ENCODE measurements around the gene PDCD2. TPM values are rescaled to one million over a fixed set of nuclear protein-coding genes. Genes with fewer than 3 reads are reported as not detected.

The PDCD2 gene
- total RNA-seq, 2 donors from 2014 or later: 99.9 to 110 TPM

GRCh38 chr6:170596426-170596825 is 12.0 kb upstream of the PDCD2 start:
- Histone ChIP-seq H3K4me3 (no peak overlapping the region), H3K36me3 (no peaks in the 10 kb centered on the region), H3K4me1 (replicated peaks) (no peaks in the 10 kb centered on the region), H3K27me3 (replicated peaks; ENCODE audit: insufficient read depth) (no peaks in the 10 kb centered on the region), H3K9me3 (no peaks in the 10 kb centered on the region), H3K27ac (no peak overlapping the region)
- DNase-seq (ENCODE audit: low spot score): no peak
- intact Hi-C loops (cut with DNase I): no loop called here
- no peak for TF ChIP-seq POLR2AphosphoS5 (IDR thresholded peaks at IDR 0.05)
- no peak for TF ChIP-seq POLR2A (IDR thresholded peaks at IDR 0.05)
- TF ChIP-seq, protein P1, sequence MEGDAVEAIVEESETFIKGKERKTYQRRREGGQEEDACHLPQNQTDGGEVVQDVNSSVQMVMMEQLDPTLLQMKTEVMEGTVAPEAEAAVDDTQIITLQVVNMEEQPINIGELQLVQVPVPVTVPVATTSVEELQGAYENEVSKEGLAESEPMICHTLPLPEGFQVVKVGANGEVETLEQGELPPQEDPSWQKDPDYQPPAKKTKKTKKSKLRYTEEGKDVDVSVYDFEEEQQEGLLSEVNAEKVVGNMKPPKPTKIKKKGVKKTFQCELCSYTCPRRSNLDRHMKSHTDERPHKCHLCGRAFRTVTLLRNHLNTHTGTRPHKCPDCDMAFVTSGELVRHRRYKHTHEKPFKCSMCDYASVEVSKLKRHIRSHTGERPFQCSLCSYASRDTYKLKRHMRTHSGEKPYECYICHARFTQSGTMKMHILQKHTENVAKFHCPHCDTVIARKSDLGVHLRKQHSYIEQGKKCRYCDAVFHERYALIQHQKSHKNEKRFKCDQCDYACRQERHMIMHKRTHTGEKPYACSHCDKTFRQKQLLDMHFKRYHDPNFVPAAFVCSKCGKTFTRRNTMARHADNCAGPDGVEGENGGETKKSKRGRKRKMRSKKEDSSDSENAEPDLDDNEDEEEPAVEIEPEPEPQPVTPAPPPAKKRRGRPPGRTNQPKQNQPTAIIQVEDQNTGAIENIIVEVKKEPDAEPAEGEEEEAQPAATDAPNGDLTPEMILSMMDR (IDR thresholded peaks at IDR 0.05): no peak

- no peaks in the 10 kb centered on the region for H3K36me3 ChIP-seq
- intact Hi-C loops (cut with DNase I): no loop called here
- no peaks in the 10 kb centered on the region for H3K9me3 ChIP-seq
- no peak overlapping the region for H3K27ac ChIP-seq
- H3K27me3 ChIP-seq (replicated peaks; ENCODE audit: insufficient read depth): no peaks in the 10 kb centered on the region
- DNase-seq (ENCODE audit: low spot score): no peak
- WGBS: 88% methylated on average over 1 of the region's 1 CpG
- no peaks in the 10 kb centered on the region for H3K4me1 ChIP-seq (replicated peaks)
- H3K4me3 ChIP-seq: no peak overlapping the region
- no peak for TF ChIP-seq POLR2AphosphoS5 (IDR thresholded peaks at IDR 0.05)
- TF ChIP-seq POLR2A (IDR thresholded peaks at IDR 0.05): no peak
These were observed 6.3 kb upstream of the PDCD2 start for GRCh38 chr6:170590725-170591124.

GRCh38 chr6:170584954-170585498 is 589 bp upstream of the PDCD2 start:
- no peak for DNase-seq (ENCODE audit: low spot score)
- Histone ChIP-seq H3K9me3 (no peaks in the 10 kb centered on the region), H3K27ac (peak overlapping the region; percentile 76 to 85), H3K27me3 (replicated peaks; ENCODE audit: insufficient read depth) (no peaks in the 10 kb centered on the region), H3K4me3 (peak overlapping the region; percentile 79 to 92), H3K36me3 (no peaks in the 10 kb centered on the region), H3K4me1 (replicated peaks) (no peaks in the 10 kb centered on the region)
- intact Hi-C loops (cut with DNase I): no loop called here
- under 1% methylated on average over 6 of the region's 6 CpGs for WGBS
- TF ChIP-seq POLR2A (IDR thresholded peaks at IDR 0.05) (no peak), POLR2AphosphoS5 (IDR thresholded peaks at IDR 0.05) (no peak)
- TF ChIP-seq, protein P1 (IDR thresholded peaks at IDR 0.05): no peak

DNA sequence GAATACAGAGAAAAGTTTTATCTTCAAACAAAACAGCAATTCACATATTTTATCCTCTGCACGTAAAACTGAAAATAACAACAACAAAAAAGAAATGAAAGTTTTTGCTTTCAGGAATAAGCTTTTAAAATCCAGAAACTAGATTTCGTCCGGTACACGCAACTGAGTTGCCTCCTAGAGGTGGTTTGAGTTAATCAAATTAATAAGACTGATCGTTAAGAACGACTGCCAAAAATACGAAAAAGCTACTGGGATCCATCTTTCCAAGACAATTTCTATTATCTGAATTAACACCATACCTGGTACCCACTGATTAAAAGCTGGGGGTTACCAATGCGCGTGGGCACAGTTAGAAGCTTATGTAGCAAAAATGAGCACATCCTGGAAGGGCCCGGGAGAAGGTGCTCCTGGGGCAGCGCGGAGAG is 669 bp downstream of the PDCD2 start:
- Histone ChIP-seq H3K27ac (peak overlapping the region; percentile 76 to 85), H3K36me3 (no peaks in the 10 kb centered on the region), H3K9me3 (no peaks in the 10 kb centered on the region), H3K4me1 (replicated peaks) (no peaks in the 10 kb centered on the region), H3K4me3 (peak overlapping the region; percentile 79 to 92), H3K27me3 (replicated peaks; ENCODE audit: insufficient read depth) (no peaks in the 10 kb centered on the region)
- intact Hi-C loops (cut with DNase I): no loop called here
- no peak for DNase-seq (ENCODE audit: low spot score)
- TF ChIP-seq POLR2A (IDR thresholded peaks at IDR 0.05): no peak
- TF ChIP-seq POLR2AphosphoS5 (IDR thresholded peaks at IDR 0.05): no peak
- TF ChIP-seq, protein P1 (IDR thresholded peaks at IDR 0.05): no peak
- under 1% methylated on average over 12 of the region's 12 CpGs for WGBS

DNA sequence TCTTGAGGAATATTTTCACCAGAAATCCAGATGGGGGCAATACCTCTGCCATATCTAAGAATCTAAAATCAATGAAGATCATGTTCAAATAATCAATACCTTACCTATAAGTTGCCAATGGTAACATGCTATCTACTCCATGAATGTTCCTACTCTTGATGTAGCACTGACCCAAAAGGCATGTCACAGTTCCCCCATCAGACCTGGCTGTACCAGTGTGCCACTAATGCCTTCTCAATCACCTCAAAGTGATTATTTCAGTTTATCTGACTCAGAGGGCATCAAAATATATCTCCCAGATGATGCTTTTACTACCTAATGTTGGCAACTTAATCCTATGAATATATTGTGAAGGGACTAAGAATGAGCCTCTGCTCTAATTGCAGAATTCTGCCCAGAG is 5.5 kb downstream of the PDCD2 start:
- no peaks in the 10 kb centered on the region for H3K36me3 ChIP-seq
- intact Hi-C loops (cut with DNase I): no loop called here
- no peaks in the 10 kb centered on the region for H3K9me3 ChIP-seq
- H3K27me3 ChIP-seq (replicated peaks; ENCODE audit: insufficient read depth): no peaks in the 10 kb centered on the region
- no peak overlapping the region for H3K4me3 ChIP-seq
- no peak for DNase-seq (ENCODE audit: low spot score)
- H3K27ac ChIP-seq: no peak overlapping the region
- TF ChIP-seq, protein P1 (IDR thresholded peaks at IDR 0.05): no peak
- no peak for TF ChIP-seq POLR2AphosphoS5 (IDR thresholded peaks at IDR 0.05)
- TF ChIP-seq POLR2A (IDR thresholded peaks at IDR 0.05): no peak
- no peaks in the 10 kb centered on the region for H3K4me1 ChIP-seq (replicated peaks)
